UCSD-AML1 (cell line): Measurements from ENCODE around the gene EPB41L1.

ENCODE experiments used
- DNase-seq: peaks from one replicate; lab custom pipeline; 2025; ENCODE audit not compliant: unreplicated experiment; lab: John Stamatoyannopoulos, UW

EPB41L1 gene

GRCh38 chr20:36184816-36185776 lies 30.6 kb downstream of the EPB41L1 start:
- DNase-seq: no peak

- DNase-seq: no peak
These were observed 39.6 kb downstream of the EPB41L1 start for GRCh38 chr20:36193977-36194712.

GRCh38 chr20:36196676-36197075 lies 42.1 kb downstream of the EPB41L1 start:
- no peak for DNase-seq

- no peak for DNase-seq
These were observed 42.7 kb downstream of the EPB41L1 start for GRCh38 chr20:36197271-36197670.

- peak; percentile 72 for DNase-seq
These were observed 45.1 kb downstream of the EPB41L1 start for GRCh38 chr20:36199345-36200257.

GRCh38 chr20:36200451-36200850 lies 45.9 kb downstream of the EPB41L1 start:
- no peak for DNase-seq

- DNase-seq: no peak
These were observed 46.7 kb downstream of the EPB41L1 start for GRCh38 chr20:36201198-36201597.

- peak; percentile 69 for DNase-seq
These were observed 48.4 kb downstream of the EPB41L1 start for GRCh38 chr20:36202891-36203338.

GRCh38 chr20:36203861-36204260 lies 49.3 kb downstream of the EPB41L1 start:
- DNase-seq: no peak

- no peak for DNase-seq
These were observed 50.5 kb downstream of the EPB41L1 start for GRCh38 chr20:36205026-36205425.

GRCh38 chr20:36206068-36206467 lies 51.5 kb downstream of the EPB41L1 start:
- no peak for DNase-seq

GRCh38 chr20:36206641-36207040 lies 52.1 kb downstream of the EPB41L1 start:
- DNase-seq: no peak

- DNase-seq: no peak
These were observed 53.1 kb downstream of the EPB41L1 start for GRCh38 chr20:36207602-36208001.

GRCh38 chr20:36208257-36208656 lies 53.7 kb downstream of the EPB41L1 start:
- no peak for DNase-seq

GRCh38 chr20:36210436-36211021 lies 56.0 kb downstream of the EPB41L1 start:
- DNase-seq: no peak

GRCh38 chr20:36213362-36213761 lies 58.8 kb downstream of the EPB41L1 start:
- DNase-seq: no peak

GRCh38 chr20:36214684-36215256 lies 60.2 kb downstream of the EPB41L1 start:
- peak; percentile 22 for DNase-seq

GRCh38 chr20:36215778-36216177 lies 61.2 kb downstream of the EPB41L1 start:
- DNase-seq: no peak

- DNase-seq: no peak
These were observed 61.9 kb downstream of the EPB41L1 start for GRCh38 chr20:36216314-36217025.

GRCh38 chr20:36217226-36217625 lies 62.7 kb downstream of the EPB41L1 start:
- no peak for DNase-seq
